HFFc6 (cell line): ENCODE data around the gene RPL14. TPM values are rescaled to one million over a fixed set of nuclear protein-coding genes. Genes with fewer than 3 reads are reported as not detected.

Source experiments
- DNase-seq: peaks from one replicate; pipeline ENCODE4 v3.0.0-alpha.2; 2018
- H3K27ac Mint-ChIP-seq: 2 replicates; pipeline ENCODE4 v1.8.0; 2020; ENCODE audit warnings: mild to moderate bottlenecking, mixed read lengths
- H3K27me3 Mint-ChIP-seq: 2 replicates; pipeline ENCODE4 v1.8.0; 2021; ENCODE audit warnings: mild to moderate bottlenecking, moderate library complexity, mixed read lengths; ENCODE audit not compliant: insufficient read depth
- H3K36me3 Mint-ChIP-seq: 2 replicates; pipeline ENCODE4 v1.8.0; 2021; ENCODE audit warnings: low read depth, mixed read lengths
- H3K4me1 Mint-ChIP-seq: 2 replicates; pipeline ENCODE4 v1.8.0; 2020; ENCODE audit warnings: low read depth, mixed read lengths
- H3K4me3 Mint-ChIP-seq: 2 replicates; pipeline ENCODE4 v1.8.0; 2020; ENCODE audit warnings: mild to moderate bottlenecking, moderate library complexity, mixed read lengths
- H3K9me3 Mint-ChIP-seq: 2 replicates; pipeline ENCODE4 v1.8.0; 2020; ENCODE audit warnings: mild to moderate bottlenecking, mixed read lengths
- total RNA-seq, 6 experiments: library from RNA; stranded (reverse); fragmentation: NEBNext Ultra II Directional; extraction: Animal tissue kit (Norgen Biotek cat#: 25700); gene quantifications; 2 replicates in 1 of 6; 3 replicates in 5 of 6; pipeline ENCODE4 v1.2.3, GENCODE V29; 2021
- TF ChIP-seq, protein P1 (sequence below): fragments of 200-600 bp; sonication (generic); IDR thresholded peaks from 2 replicates; pipeline ENCODE4 v1.5.0; 2021; ENCODE audit warnings: antibody characterized with exemption, mild to moderate bottlenecking

Gene RPL14
- total RNA-seq, 6 experiments from 2014 or later = 1,695 to 2,062 (median 1,834) TPM

DNA sequence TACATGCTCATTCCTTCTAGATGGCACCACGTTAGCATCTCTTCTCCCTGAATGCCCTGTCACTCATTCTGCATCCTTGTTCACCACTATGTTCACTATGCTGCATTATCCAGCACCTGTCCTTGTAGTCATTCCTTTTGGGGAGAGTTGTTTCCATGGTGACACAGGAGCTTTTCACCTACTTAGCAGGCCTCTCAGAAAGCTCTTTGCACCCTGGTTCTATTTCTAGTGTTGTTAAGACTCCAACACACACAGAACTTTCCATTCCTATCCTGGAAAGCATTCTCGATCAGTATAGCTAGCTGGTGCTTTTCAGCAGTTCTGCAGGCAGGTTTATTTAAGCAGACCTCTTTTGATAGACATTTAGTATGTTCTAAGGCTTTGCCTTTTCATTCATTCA lies 6.7 kb upstream of the RPL14 start:
- Mint-ChIP-seq H3K27me3 (peaks cover 4% of the 10 kb centered on the region), H3K27ac (no peak overlapping the region), H3K4me1 (peaks cover 42% of the 10 kb centered on the region), H3K9me3 (no peaks in the 10 kb centered on the region), H3K4me3 (no peak overlapping the region), H3K36me3 (peaks cover 3% of the 10 kb centered on the region; the same call in 1 of the 2 replicates)
- no peak for DNase-seq
- TF ChIP-seq, protein P1, sequence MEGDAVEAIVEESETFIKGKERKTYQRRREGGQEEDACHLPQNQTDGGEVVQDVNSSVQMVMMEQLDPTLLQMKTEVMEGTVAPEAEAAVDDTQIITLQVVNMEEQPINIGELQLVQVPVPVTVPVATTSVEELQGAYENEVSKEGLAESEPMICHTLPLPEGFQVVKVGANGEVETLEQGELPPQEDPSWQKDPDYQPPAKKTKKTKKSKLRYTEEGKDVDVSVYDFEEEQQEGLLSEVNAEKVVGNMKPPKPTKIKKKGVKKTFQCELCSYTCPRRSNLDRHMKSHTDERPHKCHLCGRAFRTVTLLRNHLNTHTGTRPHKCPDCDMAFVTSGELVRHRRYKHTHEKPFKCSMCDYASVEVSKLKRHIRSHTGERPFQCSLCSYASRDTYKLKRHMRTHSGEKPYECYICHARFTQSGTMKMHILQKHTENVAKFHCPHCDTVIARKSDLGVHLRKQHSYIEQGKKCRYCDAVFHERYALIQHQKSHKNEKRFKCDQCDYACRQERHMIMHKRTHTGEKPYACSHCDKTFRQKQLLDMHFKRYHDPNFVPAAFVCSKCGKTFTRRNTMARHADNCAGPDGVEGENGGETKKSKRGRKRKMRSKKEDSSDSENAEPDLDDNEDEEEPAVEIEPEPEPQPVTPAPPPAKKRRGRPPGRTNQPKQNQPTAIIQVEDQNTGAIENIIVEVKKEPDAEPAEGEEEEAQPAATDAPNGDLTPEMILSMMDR = no peak

DNA sequence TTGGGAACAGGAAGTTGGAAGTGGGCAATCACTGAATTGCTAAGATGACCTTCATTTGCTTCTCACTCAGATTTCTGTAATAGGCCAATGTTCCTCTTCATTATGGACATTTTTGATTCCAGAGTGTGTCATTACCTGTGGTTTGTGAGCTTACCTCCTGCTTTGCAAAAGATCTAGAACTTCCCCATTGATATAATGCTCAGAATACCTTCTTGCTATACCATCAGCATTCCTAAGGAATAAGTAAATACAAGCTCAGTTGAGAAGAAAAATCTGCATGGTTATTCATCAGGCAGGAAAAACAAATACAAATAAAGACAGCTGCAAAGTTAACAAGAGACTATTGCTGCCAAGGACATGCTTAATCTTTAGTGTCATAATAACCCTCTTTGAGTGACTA lies 5.6 kb upstream of the RPL14 start:
- H3K9me3 Mint-ChIP-seq = no peaks in the 10 kb centered on the region
- H3K27ac Mint-ChIP-seq = no peak overlapping the region; the same call in 1 of the 2 replicates
- TF ChIP-seq, protein P1 = no peak
- peaks cover 7% of the 10 kb centered on the region; the same call in 1 of the 2 replicates for H3K36me3 Mint-ChIP-seq
- DNase-seq = peak; percentile 7
- H3K27me3 Mint-ChIP-seq = peaks cover 4% of the 10 kb centered on the region
- H3K4me1 Mint-ChIP-seq = peaks cover 47% of the 10 kb centered on the region
- peak overlapping the region; percentile 94; the same call in 1 of the 2 replicates for H3K4me3 Mint-ChIP-seq

DNA sequence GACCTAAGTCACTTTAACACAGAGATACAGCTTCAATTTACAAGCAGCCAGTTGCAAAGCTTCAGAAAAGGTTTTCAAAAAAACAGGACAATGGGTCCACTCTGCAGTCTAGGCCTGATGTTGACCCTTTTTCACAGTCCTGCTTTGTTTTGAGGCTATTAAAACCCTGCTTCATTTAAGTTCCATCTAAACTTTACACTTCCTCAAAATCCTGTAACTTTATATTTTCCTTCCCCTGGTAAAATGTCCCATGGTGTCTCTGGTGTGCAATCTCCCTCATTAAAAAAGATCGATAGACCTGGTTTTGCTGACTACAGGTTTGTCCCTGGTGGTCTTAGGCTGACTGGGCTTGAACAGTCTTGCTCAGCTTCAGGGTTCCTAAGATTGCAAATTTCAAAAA lies 5.1 kb upstream of the RPL14 start:
- H3K4me1 Mint-ChIP-seq = peaks cover 51% of the 10 kb centered on the region
- no peak for DNase-seq
- peaks cover 4% of the 10 kb centered on the region for H3K27me3 Mint-ChIP-seq
- TF ChIP-seq, protein P1 = no peak
- peaks cover 3% of the 10 kb centered on the region; the same call in 1 of the 2 replicates for H3K9me3 Mint-ChIP-seq
- peak overlapping the region; percentile 86 for H3K27ac Mint-ChIP-seq
- H3K36me3 Mint-ChIP-seq = peaks cover 12% of the 10 kb centered on the region
- peak overlapping the region; percentile 94 for H3K4me3 Mint-ChIP-seq

DNA sequence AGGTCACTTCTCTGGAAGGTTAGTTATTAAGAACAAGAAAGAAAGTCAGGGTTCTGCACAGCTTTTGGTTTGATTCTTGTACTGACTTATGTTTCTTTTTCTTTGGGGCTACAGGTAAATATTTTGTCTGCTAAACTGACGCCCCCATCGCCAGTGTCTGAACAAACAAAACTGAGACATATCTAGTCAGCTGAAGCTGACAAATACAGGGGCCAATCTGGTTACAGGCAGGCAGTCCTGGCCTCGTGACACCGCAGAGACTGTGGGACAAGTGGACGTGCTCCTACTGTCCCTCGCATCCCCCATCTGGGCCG lies 4.6 kb upstream of the RPL14 start:
- Mint-ChIP-seq H3K27ac (peak overlapping the region; percentile 86), H3K4me1 (peaks cover 53% of the 10 kb centered on the region), H3K4me3 (peak overlapping the region; percentile 94), H3K36me3 (peaks cover 15% of the 10 kb centered on the region), H3K9me3 (peaks cover 5% of the 10 kb centered on the region; the same call in 1 of the 2 replicates), H3K27me3 (peaks cover 4% of the 10 kb centered on the region)
- DNase-seq = no peak
- TF ChIP-seq, protein P1 = no peak

- H3K27me3 Mint-ChIP-seq = peaks cover 4% of the 10 kb centered on the region
- DNase-seq = peak; percentile 99
- H3K4me3 Mint-ChIP-seq = peak overlapping the region; percentile 94
- H3K9me3 Mint-ChIP-seq = peaks cover 5% of the 10 kb centered on the region; the same call in 1 of the 2 replicates
- H3K4me1 Mint-ChIP-seq = peaks cover 57% of the 10 kb centered on the region
- TF ChIP-seq, protein P1 = no peak
- H3K36me3 Mint-ChIP-seq = peaks cover 21% of the 10 kb centered on the region
- H3K27ac Mint-ChIP-seq = peak overlapping the region; percentile 86
Observed at GRCh38 chr3:40452876-40453730, 4.0 kb upstream of the RPL14 start.
